NCI-H1105 treated with DMSO at 0.1 percent for 48 hours (cell line): ENCODE data around the gene AK2.
"Not testable (repeated sequence)": the region's sequence is repeated elsewhere in the genome, so short reads cannot be mapped to it uniquely, and the experiment has no call there.

Source experiments
- DNase-seq: peaks from one replicate; lab custom pipeline; 2025; lab: John Stamatoyannopoulos, UW

Gene AK2

GRCh38 chr1:32998997-32999396, 37.7 kb downstream of the AK2 start:
- DNase-seq, result no peak

- DNase-seq, result no peak
These were observed 38.6 kb downstream of the AK2 start for GRCh38 chr1:32998064-32998463.

GRCh38 chr1:32997381-32997891, 39.2 kb downstream of the AK2 start:
- DNase-seq, result no peak

- DNase-seq, result not testable (repeated sequence)
These were observed 43.4 kb downstream of the AK2 start for GRCh38 chr1:32993324-32993636.

- DNase-seq, result no peak
These were observed 44.0 kb downstream of the AK2 start for GRCh38 chr1:32992489-32993323.

DNA sequence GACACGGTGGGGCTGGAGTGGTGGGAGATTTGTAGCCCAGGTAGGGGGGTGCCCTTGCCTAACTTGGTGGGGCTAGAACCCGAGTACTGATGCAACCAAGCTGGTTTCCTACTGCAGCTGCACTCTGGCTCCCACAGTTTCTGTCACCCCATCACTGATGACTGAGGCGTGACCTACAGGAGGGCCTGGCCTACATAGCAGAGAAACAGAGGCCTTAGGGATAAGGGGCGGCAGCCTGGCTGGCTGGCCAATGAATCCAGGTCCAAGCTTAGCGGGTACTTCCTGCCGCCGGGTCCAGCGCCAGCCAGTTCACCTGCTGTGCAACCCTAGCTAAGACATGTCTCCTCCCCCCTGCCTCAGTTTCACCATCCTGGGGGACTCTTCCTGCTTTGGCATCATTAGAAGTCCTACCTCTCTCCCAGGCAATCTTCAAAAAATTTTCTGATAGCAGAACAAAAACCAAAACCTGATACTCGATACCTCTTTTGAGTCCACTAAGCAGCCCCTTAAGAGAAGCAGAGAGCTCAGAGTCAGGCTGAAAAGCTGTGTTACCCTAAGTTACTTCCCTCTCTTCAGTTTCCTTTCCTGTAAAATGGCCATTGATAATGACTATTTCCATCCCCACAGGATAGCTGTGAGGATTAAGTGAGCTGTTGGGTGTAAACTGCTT, 44.7 kb downstream of the AK2 start:
- no peak for DNase-seq

DNA sequence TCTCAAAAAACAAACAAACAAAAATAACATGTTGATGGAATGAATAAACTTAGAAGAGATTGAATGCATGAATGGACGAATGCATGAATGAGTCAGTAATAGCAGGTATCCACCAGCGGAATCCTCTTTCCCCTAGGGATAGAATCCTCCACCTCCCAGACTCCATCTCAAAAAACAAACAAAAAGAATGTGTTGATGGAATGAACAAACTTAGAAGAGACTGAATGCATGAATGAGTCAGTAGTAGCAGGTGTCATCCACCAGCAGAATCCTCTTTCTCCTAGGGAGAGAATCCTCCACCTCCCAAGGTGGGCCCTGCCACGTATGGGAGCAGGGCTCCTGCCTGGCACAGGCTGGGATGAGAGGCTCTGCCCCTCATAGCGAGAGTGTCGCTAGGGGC, 45.3 kb downstream of the AK2 start:
- DNase-seq, result no peak

DNA sequence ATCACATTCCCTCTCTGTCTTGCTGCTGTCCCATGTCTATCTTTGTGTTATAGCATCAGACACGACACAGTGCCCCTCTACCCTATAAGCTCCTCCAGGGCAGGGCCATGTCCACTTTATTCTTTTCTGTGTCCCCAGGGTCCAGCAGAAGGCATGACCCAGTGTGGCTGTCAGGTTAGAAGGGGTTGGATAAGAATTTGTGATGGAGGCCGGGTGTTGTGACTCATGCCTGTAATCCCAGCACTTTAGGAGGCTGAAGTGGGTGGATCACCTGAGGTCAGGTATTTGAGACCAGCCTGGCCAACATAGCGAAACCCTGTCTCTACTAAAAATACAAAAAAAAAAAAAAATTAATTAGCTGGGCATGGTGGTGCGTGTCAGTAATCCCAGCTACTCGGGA, 45.8 kb downstream of the AK2 start:
- DNase-seq, result no peak

- no peak for DNase-seq
These were observed 47.3 kb downstream of the AK2 start for GRCh38 chr1:32989160-32990050.

DNA sequence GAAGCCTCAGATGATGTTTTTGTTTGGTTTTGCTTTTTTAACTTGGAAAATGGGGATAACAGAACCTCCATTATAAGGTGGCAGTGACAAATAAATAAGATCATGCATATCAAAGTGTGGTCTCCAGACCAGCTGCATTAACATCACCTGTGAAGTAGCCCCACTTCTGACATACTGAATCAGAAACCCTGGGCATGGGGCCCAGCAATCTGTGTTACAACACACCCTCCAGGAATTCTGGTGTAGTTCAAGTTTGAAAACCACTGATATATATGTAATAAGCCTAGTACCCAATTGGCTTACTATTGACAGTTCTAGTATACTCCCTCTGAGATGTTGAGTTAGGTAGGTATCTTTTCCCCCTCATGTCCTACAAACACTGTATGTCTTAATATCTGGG, 48.0 kb downstream of the AK2 start:
- DNase-seq, result no peak

- no peak for DNase-seq
These were observed 51.5 kb downstream of the AK2 start for GRCh38 chr1:32985226-32985625.

DNA sequence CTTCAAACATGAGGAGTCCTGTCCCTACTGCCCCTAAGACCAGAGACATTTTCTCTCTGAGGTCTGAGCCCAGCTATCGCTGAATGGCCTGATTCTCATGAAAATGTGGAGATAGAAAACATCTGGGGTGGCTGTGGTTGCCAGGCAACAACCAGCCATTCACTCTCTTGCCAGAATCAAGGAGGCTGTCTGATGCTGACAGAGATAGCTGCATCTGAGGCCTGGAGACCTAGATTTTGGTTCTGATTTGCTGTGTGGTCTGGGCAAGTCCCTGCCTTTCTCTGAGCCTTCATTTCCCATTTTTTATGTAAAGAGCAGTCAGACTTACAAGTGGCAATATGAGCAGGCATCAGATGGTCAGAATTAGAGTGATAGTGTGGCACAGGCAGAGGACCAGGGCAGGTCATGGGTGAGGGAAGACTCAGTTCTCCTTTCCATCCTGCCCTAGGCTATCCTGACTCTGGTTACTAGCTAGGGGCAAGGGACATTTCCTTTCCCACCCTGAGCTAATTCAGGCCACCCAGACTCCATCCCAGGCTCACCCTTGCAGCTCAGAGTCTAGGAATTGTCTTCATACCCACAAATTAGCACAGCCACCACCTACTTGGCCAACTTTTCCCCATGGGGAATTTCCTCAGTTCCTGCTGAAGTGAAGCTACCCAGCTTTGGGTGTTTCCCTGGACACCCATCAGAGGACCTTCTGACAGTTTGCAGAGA, 52.1 kb downstream of the AK2 start:
- no peak for DNase-seq

- no peak for DNase-seq
These were observed 52.6 kb downstream of the AK2 start for GRCh38 chr1:32984090-32984454.

GRCh38 chr1:32983020-32983419, 53.7 kb downstream of the AK2 start:
- DNase-seq, result no peak

DNA sequence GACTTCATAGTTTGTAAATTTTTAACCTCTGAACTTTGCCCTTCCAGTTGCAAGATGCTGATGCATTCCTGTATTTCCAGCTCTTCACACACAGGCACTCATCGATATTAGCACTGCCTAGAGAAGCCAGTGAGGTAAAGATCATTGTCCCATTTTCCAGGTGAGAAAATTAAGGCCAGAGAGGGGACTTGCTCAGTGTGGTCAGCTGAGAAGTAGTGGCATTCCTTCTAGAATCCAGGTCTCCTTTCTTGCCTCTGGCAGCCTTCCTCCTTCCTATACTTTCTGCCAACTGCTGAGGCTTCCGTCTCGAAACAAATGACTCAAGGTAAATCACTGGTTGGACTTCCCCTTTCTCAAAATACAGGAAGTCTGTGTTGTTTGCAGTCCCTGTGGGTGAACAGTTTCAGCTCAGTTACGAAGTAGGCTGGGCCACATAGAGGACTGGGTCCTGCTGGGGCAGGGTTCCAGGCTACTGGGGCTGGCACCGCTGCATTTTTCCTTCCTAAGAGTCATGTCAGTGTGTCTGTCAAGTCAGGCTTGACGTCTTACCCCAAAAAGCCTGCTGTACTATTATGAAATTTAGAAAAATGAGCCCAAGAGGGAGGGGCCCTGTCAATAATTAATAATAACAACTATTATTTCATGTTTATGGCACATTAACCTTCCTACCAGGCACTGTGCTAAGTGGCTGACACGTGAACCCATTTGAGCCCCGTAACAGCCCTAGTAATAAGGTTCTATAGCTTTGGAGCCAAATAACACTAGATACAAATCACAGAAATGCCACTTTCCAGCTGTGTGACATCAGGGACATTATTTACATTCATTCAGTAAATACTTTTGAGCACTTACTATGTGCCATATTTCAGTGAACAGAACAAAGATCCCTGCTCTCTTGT, 55.4 kb downstream of the AK2 start:
- no peak for DNase-seq

- DNase-seq, result no peak
These were observed 56.6 kb downstream of the AK2 start for GRCh38 chr1:32980080-32980479.

DNA sequence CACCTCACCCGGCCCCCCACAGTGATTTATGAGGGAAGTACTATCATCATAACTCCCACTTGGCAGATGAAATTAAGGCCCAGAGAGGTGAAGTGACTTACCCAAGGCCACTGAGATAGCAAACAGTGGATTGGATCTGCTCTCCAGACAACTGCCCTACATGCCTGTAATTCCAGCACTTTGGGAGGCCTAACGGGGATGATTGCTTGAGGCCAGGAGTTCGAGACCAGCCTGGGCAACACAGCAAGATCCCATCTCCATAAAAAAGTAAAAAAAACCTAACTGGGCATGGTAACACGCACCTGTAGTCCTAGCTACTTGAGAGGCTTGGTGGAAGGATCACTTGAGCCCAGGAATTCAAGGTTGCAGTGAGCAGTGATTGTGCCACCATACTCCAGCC, 57.8 kb downstream of the AK2 start:
- DNase-seq, result no peak

- no peak for DNase-seq
These were observed 59.1 kb downstream of the AK2 start for GRCh38 chr1:32977546-32978087.

- DNase-seq, result not testable (repeated sequence)
These were observed 61.6 kb downstream of the AK2 start for GRCh38 chr1:32975055-32975454.

- not testable (repeated sequence) for DNase-seq
These were observed 63.2 kb downstream of the AK2 start for GRCh38 chr1:32973458-32973857.
